Endothelial cell (in vitro differentiated cells): Measurements from ENCODE around the gene AMHR2. TPM values are rescaled to one million over a fixed set of nuclear protein-coding genes. Genes with fewer than 3 reads are reported as not detected.

Experiments used
- DNase-seq: peaks from one replicate; pipeline ENCODE4 v3.0.0; 2021; ENCODE audit warnings: low spot score
- H3K27ac Mint-ChIP-seq: one replicate; pipeline ENCODE4 v1.8.0; 2021; ENCODE audit warnings: mixed read lengths, inconsistent platforms; ENCODE audit not compliant: unreplicated experiment
- H3K27me3 Mint-ChIP-seq: one replicate; pipeline ENCODE4 v1.8.0; 2021; ENCODE audit warnings: mild to moderate bottlenecking, moderate library complexity, mixed read lengths, inconsistent platforms; ENCODE audit not compliant: unreplicated experiment
- H3K36me3 Mint-ChIP-seq: one replicate; pipeline ENCODE4 v1.8.0; 2021; ENCODE audit warnings: mild to moderate bottlenecking, low read depth, mixed read lengths, inconsistent platforms; ENCODE audit not compliant: unreplicated experiment
- H3K4me1 Mint-ChIP-seq: one replicate; pipeline ENCODE4 v1.8.0; 2021; ENCODE audit warnings: mild to moderate bottlenecking, mixed read lengths, inconsistent platforms; ENCODE audit not compliant: unreplicated experiment
- H3K4me3 Mint-ChIP-seq: one replicate; pipeline ENCODE4 v1.8.0; 2021; ENCODE audit warnings: mild to moderate bottlenecking, mixed read lengths, inconsistent platforms; ENCODE audit not compliant: unreplicated experiment
- H3K9me3 Mint-ChIP-seq: one replicate; pipeline ENCODE4 v1.8.0; 2021; ENCODE audit warnings: mixed read lengths, inconsistent platforms; ENCODE audit not compliant: unreplicated experiment
- total RNA-seq: library from RNA; stranded (reverse); fragmentation: NEBNext Ultra II Directional; extraction: Animal tissue kit (Norgen Biotek cat#: 25700); gene quantifications from one replicate; pipeline ENCODE4 v1.2.1, GENCODE V29; 2021; ENCODE audit not compliant: unreplicated experiment
- TF ChIP-seq, protein P1 (sequence below): fragments of 200-600 bp; sonication (generic); IDR thresholded peaks from one replicate; pipeline ENCODE4 v1.5.0; 2021; ENCODE audit warnings: antibody characterized with exemption; ENCODE audit not compliant: unreplicated experiment

AMHR2 gene
- total RNA-seq, 1 donor from 2014 or later: 1.3 TPM

DNA sequence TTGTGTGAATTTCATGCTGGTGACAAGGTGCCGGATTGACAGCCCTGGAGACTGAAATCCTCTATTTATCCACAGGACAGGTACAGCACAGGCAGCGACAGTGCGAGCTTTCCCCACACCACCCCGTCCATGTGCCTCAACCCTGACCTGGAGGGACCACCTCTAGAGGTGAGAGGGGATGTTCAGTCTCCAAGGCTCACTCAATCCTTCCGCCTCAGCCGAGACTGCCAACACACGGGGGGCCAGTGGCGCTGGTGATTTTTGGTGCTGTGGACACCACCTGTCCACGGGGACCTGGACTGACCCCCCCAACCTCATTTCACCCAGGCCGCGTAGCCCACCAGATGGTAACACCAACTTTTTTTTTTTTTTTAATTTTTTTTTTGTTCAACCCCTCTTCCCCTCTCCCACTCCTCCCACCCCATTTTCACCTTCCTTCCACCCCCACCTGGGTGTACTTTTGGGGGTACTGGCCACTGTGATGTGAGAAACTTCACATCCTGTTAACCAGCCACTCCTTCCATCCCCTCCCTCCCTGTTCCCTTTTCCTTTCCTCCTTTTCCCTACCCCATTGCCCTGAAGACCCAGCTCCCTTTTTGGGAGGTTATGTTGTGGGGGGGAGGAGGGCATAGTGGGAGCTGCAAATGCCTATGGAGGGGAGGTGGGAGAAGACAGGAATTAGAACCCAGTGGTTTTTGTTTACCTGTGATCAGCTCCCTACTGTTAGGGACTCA is 41.2 kb downstream of the AMHR2 start:
- H3K27ac Mint-ChIP-seq: peak overlapping the region; percentile 61
- no peak for DNase-seq
- TF ChIP-seq, protein P1, sequence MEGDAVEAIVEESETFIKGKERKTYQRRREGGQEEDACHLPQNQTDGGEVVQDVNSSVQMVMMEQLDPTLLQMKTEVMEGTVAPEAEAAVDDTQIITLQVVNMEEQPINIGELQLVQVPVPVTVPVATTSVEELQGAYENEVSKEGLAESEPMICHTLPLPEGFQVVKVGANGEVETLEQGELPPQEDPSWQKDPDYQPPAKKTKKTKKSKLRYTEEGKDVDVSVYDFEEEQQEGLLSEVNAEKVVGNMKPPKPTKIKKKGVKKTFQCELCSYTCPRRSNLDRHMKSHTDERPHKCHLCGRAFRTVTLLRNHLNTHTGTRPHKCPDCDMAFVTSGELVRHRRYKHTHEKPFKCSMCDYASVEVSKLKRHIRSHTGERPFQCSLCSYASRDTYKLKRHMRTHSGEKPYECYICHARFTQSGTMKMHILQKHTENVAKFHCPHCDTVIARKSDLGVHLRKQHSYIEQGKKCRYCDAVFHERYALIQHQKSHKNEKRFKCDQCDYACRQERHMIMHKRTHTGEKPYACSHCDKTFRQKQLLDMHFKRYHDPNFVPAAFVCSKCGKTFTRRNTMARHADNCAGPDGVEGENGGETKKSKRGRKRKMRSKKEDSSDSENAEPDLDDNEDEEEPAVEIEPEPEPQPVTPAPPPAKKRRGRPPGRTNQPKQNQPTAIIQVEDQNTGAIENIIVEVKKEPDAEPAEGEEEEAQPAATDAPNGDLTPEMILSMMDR: no peak
- peak overlapping the region; percentile 56 for H3K4me3 Mint-ChIP-seq
- no peaks in the 10 kb centered on the region for H3K27me3 Mint-ChIP-seq
- H3K36me3 Mint-ChIP-seq: peaks cover 66% of the 10 kb centered on the region
- H3K4me1 Mint-ChIP-seq: peaks cover 33% of the 10 kb centered on the region
- no peaks in the 10 kb centered on the region for H3K9me3 Mint-ChIP-seq

DNA sequence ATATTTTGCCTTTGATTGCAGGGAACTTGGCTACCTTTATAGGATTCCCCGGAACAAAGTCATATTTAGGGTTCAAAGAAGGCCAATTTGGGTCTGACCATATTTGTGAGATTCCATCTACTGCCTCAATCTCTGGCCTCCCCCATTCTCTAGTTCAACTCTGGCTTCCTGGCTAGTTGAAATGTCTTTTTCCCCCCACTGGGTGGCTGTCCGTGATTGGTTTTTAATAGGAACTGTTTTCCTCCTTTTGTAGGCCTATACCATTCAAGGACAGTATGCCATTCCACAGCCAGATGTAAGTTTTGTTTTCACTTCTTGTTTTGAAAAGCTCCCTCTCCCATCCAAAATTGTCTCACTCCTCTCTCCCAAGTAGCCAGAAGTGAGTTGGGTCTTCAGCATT is 42.0 kb downstream of the AMHR2 start:
- no peak for DNase-seq
- Mint-ChIP-seq H3K27ac (peak overlapping the region; percentile 48), H3K27me3 (no peaks in the 10 kb centered on the region), H3K9me3 (no peaks in the 10 kb centered on the region), H3K4me1 (peaks cover 31% of the 10 kb centered on the region), H3K4me3 (no peak overlapping the region), H3K36me3 (peaks cover 61% of the 10 kb centered on the region)
- TF ChIP-seq, protein P1: no peak

DNA sequence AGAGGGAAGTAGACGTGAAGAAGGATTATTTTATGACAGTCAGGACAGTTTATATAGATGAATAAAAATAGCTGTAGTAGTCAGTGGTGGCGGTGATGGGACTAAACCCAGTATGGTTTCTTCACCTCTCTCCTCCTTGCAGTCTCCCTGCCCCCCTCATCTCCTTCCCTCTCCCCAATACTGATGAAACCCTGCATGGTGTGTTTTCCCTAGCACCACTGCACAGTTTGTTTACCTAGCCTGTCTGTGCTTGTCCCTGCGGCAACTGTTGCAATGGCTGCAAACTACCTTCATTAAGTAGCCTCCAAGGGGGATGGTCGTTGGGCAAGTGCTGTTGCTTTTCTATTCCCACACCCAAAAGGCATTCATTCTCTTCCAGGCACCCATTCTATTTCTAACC is 43.0 kb downstream of the AMHR2 start:
- no peaks in the 10 kb centered on the region for H3K27me3 Mint-ChIP-seq
- H3K27ac Mint-ChIP-seq: peak overlapping the region; percentile 48
- no peak for DNase-seq
- peaks cover 61% of the 10 kb centered on the region for H3K36me3 Mint-ChIP-seq
- peaks cover 29% of the 10 kb centered on the region for H3K4me1 Mint-ChIP-seq
- TF ChIP-seq, protein P1: no peak
- peak overlapping the region; percentile 66 for H3K4me3 Mint-ChIP-seq
- H3K9me3 Mint-ChIP-seq: no peaks in the 10 kb centered on the region

DNA sequence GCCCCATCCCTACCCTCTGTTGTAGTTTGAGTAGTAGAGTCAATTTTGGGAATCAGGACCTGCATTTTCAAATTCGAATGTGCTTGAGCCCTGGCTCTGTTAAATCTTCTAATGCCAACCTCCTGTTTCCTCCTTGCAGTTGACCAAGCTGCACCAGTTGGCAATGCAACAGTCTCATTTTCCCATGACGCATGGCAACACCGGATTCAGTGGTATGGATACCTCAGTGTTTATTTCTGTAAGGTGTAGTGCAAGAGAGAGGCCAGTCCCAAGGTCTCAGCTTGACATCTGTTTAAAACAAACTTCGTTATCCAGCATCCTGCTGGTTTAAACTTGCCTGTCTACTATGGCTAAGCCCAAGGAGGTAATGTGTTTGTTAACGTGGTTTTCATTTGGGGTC is 43.4 kb downstream of the AMHR2 start:
- Mint-ChIP-seq H3K4me3 (peak overlapping the region; percentile 66), H3K9me3 (no peaks in the 10 kb centered on the region), H3K36me3 (peaks cover 62% of the 10 kb centered on the region)

DNA sequence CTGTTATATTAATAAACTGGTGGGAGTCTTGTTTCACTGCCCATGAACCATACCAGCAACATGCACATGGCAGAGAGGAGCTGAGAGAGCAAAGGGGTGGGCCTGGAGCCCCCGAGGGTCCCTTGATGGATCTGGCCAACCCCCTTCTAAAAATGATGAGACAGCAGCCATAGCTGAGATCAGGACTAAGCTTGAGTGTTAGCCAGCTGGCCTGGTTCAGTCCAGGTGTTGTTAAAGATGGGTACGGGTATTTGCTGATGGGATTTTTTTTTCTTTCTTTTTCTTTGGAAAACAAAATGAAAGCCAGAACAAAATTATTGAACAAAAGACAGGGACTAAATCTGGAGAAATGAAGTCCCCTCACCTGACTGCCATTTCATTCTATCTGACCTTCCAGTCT is 44.2 kb downstream of the AMHR2 start:
- Mint-ChIP-seq H3K27me3 (no peaks in the 10 kb centered on the region), H3K9me3 (no peaks in the 10 kb centered on the region), H3K36me3 (peaks cover 57% of the 10 kb centered on the region), H3K27ac (no peak overlapping the region), H3K4me1 (peaks cover 27% of the 10 kb centered on the region), H3K4me3 (peak overlapping the region; percentile 21)
- DNase-seq: no peak
- TF ChIP-seq, protein P1: no peak

More for the DNA sequence above, 43.4 kb downstream of the AMHR2 start:
- Mint-ChIP-seq H3K27me3 (no peaks in the 10 kb centered on the region), H3K27ac (peak overlapping the region; percentile 48), H3K4me1 (peaks cover 32% of the 10 kb centered on the region)
- TF ChIP-seq, protein P1: no peak
- DNase-seq: no peak
